HG02973 (cell line): ENCODE data around the gene ARID1A.
"Not testable (repeated sequence)": the region's sequence is repeated elsewhere in the genome, so short reads cannot be mapped to it uniquely, and the experiment has no call there.

Experiments
- ATAC-seq: cut with Tn5 transposase; IDR thresholded peaks from one replicate; pipeline ENCODE4 v1.9.1; 2021; ENCODE audit warnings: moderate library complexity; ENCODE audit not compliant: unreplicated experiment

Gene ARID1A

DNA sequence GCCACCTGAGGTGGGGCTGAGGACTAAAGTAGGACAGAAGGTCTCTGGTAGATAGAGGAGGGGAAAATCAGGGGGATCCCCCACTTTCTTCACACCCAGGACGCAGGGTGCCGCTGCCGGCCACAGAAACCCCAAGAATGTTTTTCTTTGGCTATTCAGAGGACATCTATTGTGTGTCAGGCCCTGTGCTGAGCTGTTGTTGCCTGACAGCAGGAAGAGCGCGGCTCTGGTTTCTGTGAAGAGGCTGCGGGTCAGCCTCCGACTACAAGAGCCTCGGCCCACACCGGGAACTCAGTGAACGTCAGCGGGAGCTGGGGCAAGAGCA is 91.5 kb downstream of the ARID1A start:
- ATAC-seq = peak; percentile 37

DNA sequence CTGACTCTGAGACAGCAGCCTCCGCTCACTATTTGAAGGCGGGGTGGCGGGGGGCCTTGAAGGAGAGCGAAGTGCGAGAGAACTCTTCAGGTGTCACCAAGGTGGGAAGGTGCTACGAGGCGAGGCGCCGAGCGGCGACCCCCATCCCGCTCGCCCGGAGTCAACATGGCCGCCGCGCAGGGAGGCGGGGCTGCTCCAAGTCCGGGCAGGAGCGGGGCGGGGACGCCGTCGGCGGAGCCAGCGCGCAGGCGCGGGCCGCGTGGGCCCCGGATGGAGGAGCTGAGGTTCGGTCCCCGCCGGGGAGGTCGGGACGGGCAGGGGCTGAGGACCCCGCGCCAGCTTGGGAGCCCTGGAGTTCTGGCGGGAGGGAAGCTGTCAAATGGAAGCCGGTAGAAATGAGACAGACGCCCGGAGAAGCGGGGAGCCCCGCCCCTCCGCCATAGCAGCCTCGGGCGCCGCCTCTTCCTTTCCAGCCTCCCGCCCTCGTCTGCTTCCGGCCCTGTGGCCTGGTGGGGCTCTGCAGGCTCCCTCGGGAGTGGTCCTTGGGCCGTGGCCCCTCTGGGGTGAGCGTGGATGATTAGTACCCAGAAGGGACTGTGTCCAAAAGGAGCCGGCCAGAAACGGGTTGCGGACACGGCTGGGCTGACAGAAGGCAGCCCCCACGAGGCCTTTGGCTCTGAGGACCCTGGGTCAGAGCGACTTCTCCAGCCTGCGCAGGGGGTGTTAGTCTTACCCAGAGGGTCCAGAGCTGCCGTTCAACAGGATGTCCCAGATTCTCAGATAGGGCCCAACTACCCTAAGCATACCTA is 92.1 kb downstream of the ARID1A start, which contains the start of gene PIGV:
TSS of gene PIGV (plus strand) at position 245 of the 809 bp plus-strand sequence. CDS start 2,866 bp downstream, outside the sequence.
- ATAC-seq = peak; percentile 57

DNA sequence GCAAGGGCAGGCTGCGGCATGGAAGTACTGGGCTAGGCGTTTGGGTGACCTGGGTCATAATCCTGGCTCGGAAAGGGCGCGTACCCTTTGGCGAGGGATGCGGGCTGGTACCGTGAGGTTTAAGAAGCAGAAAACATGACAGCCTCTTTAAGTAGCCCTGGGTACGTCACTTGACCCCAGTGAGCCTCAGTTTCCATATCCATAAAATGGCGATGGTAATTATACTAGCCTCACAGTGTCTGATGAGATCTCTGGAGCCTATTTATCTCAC is 92.6 kb downstream of the ARID1A start:
- no peak for ATAC-seq

DNA sequence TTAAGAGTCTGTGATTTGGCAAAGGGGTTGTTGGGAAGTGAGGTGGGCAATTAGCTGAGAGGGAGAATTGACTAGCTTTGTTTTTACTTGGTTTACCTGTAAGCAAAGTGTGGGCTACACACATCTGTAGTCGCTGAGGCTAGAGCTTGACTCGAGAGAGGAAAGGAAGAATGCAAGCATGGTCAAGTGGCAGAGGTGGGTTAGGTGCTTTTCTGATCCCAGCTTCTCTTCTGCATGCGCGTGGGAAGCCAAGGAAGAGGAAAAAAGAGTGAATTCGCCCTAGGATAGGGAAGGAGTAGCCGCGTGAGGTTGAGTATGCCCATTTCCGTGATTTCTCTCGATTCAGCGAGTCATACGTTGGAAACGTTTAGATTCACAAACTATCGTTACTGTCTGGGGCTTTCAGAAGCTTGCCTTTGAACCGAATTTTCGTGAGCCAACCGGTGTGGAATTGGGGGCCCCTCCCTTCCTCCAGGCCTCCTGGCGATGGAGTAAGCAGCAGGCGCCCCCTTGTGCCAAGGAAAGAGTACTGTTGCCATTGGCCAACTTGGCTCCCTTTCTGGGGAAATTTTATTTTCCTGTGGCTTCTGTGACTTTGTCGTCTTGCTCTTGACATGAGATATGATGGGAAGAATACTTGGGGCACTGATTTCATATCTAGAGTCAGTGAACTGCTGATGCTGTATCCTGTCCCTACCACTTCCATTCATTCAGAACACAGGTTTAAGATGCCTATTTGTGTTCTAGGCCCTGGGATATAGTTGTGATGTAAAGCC is 93.2 kb downstream of the ARID1A start:
- ATAC-seq = peak; percentile 23

DNA sequence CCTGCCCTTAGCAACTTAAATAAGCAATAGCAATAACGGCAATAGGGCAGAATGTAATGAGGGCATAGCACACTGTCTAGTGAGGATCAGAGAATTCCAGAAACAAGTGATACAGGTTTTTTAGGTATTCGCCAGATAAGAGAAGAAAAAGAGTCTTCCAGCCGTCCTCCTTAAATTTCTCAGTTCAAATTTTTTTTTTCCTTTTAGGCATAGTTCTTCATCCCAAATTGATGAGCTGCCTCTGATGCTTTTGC is 93.7 kb downstream of the ARID1A start:
- ATAC-seq = no peak

DNA sequence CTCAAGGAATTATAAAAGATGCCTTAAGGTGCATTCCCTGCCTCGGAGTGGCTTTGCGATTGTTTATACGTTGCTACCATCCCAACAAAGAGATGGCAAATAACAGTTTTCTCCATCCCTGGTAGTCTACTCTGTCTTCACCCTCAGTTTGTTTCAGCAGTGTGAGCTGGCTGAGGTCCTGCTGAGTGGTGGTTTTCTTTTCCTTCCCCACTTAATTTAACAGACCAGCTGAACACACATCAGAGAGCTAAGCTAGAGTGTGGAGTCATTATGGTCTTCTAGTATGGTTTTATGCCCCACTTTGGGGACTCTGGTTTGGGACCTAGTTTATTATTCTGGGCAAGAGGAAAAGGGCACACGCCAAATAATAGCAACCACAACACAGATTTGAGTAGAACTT is 94.1 kb downstream of the ARID1A start:
- no peak for ATAC-seq

DNA sequence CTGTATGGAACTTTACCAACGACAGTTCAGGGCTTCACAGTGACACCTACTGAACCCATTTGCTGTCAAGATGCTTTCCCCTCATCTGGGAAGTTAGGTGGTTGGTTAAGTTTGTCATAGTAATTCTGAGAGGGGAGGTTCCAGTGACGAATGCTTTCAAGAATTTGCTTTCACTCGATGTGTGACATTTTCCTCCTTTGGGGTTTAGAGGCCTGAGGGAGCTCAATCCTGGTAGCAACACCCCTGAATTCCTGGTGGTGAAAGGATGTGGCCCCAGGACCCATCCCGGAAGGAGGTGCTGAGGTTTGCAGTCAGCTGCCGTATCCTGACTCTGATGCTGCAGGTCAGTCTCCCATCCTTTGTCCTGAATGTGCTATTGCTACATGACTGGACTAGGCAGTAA is 94.7 kb downstream of the ARID1A start:
- no peak for ATAC-seq

DNA sequence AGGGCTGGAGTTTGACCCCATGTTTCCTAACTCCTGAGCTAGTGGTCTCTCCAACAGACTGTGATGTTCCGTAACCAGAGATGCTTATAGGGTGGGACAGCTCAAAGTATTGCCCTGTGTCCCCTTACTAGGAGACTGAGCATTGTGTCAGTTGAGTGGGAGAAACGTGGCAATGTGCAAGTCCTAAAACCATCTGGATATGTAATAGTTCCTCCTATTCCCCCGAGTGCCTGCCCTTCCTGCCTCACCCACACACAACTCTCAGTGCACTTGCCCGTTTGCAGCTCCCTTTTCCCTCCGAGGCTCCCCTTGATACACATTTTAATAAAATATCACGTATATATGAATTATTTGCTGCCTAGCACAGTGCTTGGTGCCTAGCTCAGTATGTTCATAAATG is 95.3 kb downstream of the ARID1A start:
- ATAC-seq = no peak

DNA sequence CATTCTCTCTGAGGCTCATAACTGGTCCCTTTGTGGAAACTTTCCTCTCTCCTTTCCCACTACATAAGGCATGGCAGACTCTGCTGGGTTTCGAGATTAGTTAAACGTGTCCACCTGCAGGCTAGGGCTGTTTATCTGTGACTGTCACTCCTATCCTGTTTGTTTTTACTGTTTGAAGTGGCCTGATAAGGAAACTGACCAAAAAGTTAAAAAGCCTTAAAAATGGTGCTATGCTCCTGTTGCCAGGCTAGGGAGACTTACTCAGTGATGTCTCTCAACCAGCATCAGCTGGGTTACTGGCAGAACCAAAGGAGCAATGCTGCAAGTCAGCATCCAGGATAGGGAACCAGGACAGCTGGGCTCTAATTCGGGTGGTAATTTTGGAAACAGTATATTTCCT is 95.8 kb downstream of the ARID1A start:
- ATAC-seq = no peak

DNA sequence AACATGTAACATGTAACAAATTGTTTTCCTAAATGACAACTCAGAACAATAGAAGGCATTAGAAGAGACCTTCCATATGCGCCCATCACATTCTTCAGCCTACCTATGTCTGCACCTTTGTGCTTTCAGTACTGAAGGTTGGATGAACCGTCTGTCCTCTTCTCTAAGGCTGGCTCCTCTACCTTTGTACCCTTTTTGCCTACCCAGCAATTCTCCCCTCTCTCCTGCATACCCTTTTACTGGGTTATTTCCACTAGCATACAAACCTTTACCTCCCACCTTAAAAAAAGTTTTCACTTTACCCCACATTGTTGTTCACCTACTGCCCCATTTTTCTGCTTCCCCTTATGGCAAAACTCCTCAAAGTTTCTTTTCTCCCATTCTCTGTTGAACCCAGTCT is 97.1 kb downstream of the ARID1A start:
- no peak for ATAC-seq

DNA sequence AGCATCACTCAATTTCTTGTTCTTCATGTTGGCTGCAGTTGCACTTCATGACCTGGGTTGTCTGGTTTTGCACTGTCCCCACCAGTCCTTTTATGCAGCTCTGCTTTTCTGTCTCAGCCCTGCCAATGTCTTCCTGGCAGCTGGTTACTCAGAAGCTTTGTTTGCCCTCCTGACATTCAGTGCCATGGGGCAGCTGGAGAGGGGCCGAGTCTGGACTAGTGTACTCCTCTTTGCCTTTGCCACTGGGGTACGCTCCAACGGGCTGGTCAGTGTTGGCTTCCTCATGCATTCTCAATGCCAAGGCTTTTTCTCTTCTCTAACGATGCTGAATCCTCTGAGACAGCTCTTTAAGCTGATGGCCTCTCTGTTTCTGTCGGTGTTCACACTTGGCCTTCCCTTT is 98.6 kb downstream of the ARID1A start:
- no peak for ATAC-seq

DNA sequence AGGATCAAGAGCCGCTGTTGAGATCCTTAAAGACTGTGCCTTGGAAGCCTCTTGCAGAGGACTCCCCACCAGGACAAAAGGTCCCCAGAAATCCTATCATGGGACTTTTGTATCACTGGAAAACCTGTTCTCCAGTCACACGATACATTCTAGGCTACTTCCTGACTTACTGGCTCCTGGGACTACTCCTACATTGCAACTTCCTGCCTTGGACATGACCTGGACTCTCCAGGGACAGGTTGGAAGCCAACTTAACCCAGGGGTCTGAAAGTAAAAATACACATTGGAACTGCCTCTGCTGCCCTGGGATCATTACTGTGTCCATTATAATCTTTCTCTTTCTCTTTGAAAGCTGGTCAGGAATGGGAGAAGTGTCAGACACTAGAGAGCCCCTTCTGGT is 101.8 kb downstream of the ARID1A start:
- ATAC-seq = no peak

DNA sequence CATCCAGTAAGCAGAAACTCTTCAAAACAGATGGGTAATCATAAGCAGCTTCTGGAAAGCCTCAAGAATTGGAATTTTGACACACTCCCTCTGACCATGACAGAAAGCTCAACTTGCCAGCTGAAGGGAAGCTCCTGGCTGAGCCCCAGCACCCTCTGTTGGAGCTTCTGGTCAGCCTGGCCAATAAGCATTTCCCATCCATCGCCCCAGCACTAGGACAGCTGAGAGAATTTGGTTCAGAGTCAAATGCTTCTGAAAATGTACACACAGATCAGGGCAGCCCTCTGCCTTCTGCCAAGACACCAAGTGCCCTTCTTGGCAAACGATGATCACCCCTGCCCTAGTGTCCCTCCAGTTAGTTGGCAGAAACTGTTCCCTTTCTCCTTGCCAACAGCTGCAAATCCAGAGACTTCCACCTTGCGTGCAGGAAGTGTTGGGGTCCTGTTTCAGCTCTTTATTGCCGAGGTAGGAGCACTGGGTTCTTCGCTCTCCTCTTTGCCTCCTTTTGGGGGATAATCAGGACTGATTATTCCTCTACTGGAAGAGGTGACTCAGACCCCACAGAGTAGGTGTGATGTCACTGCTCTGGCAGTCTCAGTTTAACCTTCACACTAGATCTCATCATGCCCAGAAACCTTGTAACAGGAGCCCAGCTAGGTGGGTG is 103.8 kb downstream of the ARID1A start:
- ATAC-seq = no peak

DNA sequence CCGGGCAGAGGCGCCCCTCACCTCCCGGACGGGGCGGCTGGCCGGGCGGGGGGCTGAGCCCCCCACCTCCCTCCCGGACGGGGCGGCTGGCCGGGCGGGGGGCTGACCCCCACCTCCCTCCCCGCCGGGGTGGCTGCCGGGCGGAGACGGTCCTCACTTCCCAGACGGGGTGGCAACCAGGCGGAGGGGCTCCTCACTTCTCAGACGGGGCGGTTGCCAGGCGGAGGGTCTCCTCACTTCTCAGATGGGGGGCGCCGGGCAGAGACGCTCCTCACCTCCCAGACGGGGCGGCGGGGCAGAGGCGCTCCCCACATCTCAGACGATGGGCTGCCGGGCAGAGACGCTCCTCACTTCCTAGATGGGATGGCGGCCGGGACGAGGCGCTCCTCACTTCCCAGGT is 108.1 kb downstream of the ARID1A start:
- not testable (repeated sequence) for ATAC-seq

DNA sequence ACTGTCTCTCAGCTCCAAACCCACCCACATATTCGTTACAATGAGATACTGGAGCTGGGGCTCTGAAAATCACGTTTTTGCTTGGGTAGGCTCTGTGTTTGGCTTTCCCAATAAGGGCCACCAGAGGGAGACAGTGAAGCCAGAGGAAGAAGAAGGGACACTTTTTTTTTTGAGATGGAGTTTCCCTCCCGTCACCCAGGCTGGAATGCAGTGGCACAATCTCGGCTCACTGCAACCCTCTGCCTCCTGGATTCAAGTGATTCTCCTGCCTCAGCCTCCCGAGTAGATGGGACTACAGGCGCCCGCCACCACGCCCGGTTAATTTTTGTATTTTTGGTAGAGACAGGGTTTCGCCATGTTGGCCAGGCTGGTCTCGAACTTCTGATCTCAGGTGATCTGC is 114.3 kb downstream of the ARID1A start:
- not testable (repeated sequence) for ATAC-seq

DNA sequence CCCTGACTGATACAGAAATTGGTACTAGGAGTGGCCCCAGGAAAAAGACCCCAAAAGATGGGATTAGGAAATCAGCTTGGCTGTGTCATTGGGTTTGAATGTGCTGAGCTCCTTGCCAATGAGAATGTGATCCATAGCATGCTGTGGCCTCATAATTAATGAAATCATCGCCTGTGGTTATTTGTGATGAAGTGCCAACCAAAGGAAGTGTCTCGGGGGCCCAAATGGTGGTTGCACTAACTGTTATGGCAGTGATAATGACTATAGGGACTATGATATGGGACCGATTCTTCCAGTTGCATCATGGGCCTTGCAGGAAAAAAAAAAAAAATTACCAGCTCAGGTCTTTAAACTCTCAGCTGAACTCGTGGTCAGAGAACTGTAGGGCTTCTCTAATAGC is 115.2 kb downstream of the ARID1A start:
- no peak for ATAC-seq

DNA sequence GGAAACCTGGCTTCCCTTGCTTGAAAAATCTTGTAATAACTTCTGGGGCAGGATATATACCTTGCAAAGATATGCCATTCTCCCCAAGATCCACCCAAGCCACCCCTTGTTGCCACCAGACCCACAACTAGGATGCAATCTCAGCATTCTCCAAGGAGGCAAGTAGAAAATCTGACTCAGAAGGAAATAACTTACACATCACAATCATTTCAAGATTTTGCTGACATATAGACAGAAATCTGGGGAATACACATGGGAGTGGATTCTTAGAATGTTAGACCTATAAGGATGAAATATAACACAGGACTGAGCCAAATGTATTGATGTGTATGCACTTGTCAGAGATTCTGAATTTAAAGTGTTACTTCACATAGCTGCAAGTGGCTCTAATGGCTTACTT is 115.9 kb downstream of the ARID1A start:
- no peak for ATAC-seq

DNA sequence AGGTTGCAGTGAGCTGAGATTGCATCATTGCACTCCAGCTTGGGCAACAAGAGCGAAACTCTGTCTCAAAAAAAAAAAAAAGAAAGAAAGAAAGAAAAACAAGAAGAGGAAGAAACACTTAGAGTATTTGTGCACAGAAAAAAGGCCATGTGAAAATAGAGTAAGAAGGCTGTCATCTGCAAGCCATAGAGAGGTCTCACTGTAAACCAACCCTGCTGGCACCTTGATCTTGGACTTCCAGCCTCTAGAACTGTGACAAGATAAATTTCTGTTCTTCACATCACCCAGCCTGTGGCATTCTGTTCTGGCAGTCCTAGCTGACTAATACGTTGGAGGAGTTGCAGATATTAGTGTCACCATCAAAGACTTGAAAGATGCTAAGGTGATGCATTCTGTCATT is 118.6 kb downstream of the ARID1A start:
- ATAC-seq = no peak

DNA sequence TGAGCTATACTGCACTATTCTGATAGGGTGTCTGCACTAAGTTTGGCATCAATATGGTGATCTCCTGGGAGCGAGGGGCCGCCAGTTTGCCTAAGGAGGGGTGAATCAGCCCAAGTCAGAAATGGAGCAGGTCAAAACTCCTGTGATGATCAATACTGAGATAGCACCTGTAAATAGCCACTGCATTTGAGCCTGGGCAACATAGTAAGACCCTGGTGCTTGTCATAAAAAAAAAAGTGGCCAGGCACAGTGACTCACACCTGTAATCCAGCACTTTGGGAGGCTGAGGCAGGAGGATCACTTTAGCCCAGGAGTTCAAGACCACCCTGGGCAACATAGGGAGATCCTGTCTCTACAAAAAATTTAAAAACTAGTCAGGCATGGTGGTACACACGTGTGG is 119.1 kb downstream of the ARID1A start:
- ATAC-seq = no peak

DNA sequence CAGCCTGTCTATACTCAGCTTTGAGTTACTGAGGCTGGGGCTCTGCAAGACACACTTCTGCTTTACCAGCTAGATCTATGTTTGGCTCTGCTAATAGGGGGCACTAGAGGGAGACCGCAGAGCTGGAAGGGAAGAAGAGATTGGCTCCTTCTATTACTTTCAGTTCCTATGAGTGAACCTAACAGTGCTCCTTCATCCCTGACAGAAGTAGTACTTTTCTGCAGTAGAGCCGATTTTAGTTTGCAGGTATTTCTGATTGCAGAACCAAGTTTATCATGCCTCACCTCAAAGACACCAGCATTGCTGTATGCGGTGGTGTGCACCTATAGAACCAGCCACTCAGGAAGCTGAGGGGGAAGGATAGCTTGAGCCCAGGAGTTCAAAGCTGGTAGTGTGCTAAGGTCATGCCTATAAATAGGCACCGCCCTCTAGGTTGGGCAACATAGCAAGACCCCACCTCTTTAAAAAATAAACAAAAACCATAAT is 125.0 kb downstream of the ARID1A start:
- ATAC-seq = peak; percentile 90

DNA sequence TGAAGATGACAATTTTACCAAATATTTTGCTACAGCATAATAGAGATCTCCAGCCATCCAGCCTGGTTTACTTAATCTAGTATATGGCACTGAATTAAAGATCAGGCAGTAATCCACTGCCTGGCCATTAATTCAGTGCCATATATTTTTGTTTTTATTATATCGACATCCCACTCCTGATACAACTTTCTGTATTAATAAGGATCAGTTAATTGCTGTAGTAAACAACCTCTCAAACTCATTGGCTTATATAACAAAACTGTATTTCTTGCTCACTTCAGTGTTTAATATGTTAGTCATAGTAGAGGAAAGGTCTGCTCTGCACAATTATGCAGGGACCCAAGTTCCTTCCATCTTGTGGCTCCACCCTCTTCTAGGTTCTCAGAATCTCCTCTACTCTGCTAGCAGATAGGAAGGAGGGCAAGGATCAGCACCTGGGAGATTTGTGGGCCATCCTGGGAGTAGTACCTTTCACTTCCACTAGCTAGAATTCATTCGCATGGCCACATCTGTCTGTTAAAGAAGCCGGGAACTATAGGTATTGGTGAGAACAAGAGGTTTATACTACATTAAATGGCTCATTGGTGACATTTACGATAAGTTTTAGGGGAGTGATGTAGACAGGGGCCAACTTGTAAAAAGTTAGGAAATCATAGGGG is 127.1 kb downstream of the ARID1A start:
- no peak for ATAC-seq

DNA sequence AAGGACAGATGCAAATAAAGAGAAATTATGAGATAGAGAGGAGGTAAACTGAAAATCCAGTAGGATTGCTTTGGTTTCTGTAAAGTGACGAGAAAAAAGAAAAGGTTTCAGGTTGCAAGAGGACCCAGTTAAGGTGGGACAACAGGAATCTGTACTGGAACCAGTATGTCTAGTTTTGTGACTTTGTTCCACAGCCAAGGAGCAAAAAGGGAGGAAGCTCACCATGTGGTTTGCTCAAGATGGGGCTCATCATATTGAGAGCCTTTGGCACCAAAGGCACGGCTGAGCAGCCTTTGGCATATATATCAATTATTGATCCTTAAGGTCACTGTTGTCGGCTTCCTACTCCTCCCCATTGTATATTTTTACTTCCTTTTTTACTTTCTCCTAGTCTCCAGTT is 128.9 kb downstream of the ARID1A start:
- no peak for ATAC-seq
